GM23338 (cell line): ENCODE data around the gene NUMBL.

Experiments
- CTCF ChIP-seq, 2 experiments: fragments of 200-600 bp in 1 of 2; sonication (generic) in 1 of 2; conservative IDR thresholded peaks; 2 replicates each; pipeline versions ENCODE4 v1.5.1 to v1.6.1; 2016 to 2017; ENCODE audit warnings: antibody characterized with exemption in 2 of 2, low read depth in 2 of 2, mild to moderate bottlenecking in 2 of 2, moderate library complexity in 1 of 2
- EZH2 ChIP-seq: fragments of 200-600 bp; sonication (generic); IDR thresholded peaks from one replicate; pipeline ENCODE4 v1.8.0; 2017; ENCODE audit warnings: antibody characterized with exemption, mild to moderate bottlenecking, low read depth; ENCODE audit not compliant: unreplicated experiment
- POLR2AphosphoS5 ChIP-seq: IDR thresholded peaks from 2 replicates; pipeline ENCODE4 v1.6.1; 2016; ENCODE audit warnings: antibody characterized with exemption, low read depth
- REST ChIP-seq: IDR thresholded peaks from one replicate; pipeline ENCODE4 v1.6.1; 2018; ENCODE audit warnings: antibody characterized with exemption; ENCODE audit not compliant: unreplicated experiment

- TF ChIP-seq EZH2: no peak
- TF ChIP-seq POLR2AphosphoS5: no peak
- no peak for TF ChIP-seq REST
- no peak for TF ChIP-seq CTCF (conservative IDR thresholded peaks at IDR 0.05; ENCODE audit: low read depth in 2 of 2)
These were observed 21.3 kb downstream of the NUMBL start for GRCh38 chr19:40668991-40669614.
